ENCODE measurements around the gene PRR29.

Gene PRR29

DNA sequence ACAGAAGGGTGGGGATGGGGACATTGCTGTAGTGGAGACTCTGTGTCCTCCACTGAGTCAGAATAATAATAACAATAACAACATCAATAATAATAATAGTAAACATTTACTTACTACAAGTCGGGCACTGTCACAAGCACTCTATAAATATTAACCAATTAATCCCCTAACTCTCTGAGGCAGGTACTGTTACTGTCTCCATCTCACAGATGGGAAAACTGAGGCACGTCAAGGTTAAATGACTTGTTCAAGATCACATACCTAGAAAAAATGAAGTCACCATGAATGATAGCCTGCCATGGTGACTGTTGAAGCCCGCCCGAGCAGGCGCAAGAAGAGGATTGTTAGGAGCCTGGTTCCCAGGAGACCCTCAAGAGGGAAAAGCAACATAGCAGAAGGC, 10.2 kb downstream of the PRR29 start:
- TF ChIP-seq, protein P1, sequence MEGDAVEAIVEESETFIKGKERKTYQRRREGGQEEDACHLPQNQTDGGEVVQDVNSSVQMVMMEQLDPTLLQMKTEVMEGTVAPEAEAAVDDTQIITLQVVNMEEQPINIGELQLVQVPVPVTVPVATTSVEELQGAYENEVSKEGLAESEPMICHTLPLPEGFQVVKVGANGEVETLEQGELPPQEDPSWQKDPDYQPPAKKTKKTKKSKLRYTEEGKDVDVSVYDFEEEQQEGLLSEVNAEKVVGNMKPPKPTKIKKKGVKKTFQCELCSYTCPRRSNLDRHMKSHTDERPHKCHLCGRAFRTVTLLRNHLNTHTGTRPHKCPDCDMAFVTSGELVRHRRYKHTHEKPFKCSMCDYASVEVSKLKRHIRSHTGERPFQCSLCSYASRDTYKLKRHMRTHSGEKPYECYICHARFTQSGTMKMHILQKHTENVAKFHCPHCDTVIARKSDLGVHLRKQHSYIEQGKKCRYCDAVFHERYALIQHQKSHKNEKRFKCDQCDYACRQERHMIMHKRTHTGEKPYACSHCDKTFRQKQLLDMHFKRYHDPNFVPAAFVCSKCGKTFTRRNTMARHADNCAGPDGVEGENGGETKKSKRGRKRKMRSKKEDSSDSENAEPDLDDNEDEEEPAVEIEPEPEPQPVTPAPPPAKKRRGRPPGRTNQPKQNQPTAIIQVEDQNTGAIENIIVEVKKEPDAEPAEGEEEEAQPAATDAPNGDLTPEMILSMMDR (IDR thresholded peaks at IDR 0.05): no peak
- intact Hi-C loops (cut with DNase I; ENCODE audit: low total_unique reads): no loop called here
- DNase-seq: no peak

DNA sequence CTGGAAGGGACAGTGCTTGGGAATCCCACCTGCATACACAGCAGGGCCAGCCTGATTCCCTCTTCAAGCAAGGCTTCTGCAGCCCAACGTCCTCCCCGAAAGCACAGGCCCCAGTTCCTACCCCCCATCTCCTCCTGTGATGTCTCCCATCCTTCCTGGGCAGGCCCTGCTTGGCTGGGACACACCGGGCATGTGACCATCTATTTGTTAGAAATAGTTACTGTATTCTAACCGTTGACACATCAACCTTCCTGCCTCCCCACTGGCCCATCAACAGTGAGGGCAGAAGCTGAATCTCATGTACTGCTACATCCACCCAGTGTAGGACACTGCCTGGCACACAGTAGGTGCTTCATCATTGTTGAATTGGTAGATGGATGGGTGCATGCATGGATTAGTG, 10.7 kb downstream of the PRR29 start:
- Histone ChIP-seq H3K4me3 (no peak overlapping the region), H3K27ac (no peak overlapping the region), H3K4me1 (peaks cover 0 to 8% (median 0%) of the 10 kb centered on the region in 4 donors), H3K27me3 (peaks cover 0 to 17% of the 10 kb centered on the region in 2 donors), H3K36me3 (no peaks in the 10 kb centered on the region), H3K9me3 (no peaks in the 10 kb centered on the region)
- TF ChIP-seq, protein P1 (IDR thresholded peaks at IDR 0.05): no peak
- intact Hi-C loops (cut with DNase I; ENCODE audit: low total_unique reads): no loop called here
- no peak for DNase-seq

More for the DNA sequence above, 10.2 kb downstream of the PRR29 start:
- H3K27ac ChIP-seq: no peak overlapping the region
- H3K9me3 ChIP-seq: no peaks in the 10 kb centered on the region
- H3K36me3 ChIP-seq: no peaks in the 10 kb centered on the region
- H3K4me3 ChIP-seq: no peak overlapping the region
- H3K27me3 ChIP-seq: peaks cover 0 to 17% of the 10 kb centered on the region in 2 donors
- H3K4me1 ChIP-seq: peaks cover 0 to 8% (median 0%) of the 10 kb centered on the region in 4 donors

DNA sequence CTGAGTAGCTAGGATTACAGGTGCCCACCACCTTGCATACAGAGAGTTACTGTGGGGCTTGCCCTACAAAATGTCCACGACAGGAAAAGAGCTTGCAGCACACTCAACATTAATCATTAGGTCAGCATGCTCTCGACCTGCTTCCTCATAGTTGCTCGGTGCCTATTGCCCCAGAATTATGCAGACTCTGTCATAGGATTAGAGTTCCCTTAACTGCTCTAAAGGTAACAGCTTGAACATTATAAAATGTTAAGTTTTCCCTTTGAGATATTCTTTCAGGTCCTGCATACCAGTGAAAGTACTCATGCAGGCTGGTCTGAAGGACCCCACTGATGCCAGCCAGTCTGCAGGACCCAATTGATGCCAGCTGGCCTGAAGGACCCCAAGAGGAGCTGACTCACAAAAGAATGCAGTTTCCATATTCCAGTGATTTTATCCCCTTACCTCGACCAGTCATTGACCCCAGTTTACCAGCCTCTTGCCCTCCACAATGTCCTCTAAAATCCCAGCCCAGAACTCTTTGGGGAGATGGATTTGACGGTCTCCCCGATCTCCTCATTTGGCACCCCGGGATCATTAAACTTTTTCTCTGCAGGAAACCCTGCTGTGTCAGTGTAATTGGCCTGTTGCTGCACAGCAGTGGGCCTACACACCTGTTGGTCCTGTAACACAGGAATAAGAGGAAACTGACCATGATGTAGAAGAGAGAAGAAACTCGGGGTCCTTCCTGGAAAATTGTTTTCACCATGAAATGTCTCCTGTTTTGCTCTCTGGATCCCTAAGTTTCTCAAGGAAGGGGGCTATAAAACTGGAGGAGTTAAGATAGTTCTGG, 11.6 kb downstream of the PRR29 start:
- H3K4me1 ChIP-seq: peaks cover 0 to 8% (median 0%) of the 10 kb centered on the region in 4 donors
- no peak for DNase-seq
- H3K27ac ChIP-seq: no peak overlapping the region
- TF ChIP-seq, protein P1 (IDR thresholded peaks at IDR 0.05): no peak
- H3K27me3 ChIP-seq: peaks cover 0 to 17% of the 10 kb centered on the region in 2 donors
- H3K9me3 ChIP-seq: no peaks in the 10 kb centered on the region
- intact Hi-C loops (cut with DNase I; ENCODE audit: low total_unique reads): no loop called here
- no peak overlapping the region for H3K4me3 ChIP-seq
- H3K36me3 ChIP-seq: no peaks in the 10 kb centered on the region

DNA sequence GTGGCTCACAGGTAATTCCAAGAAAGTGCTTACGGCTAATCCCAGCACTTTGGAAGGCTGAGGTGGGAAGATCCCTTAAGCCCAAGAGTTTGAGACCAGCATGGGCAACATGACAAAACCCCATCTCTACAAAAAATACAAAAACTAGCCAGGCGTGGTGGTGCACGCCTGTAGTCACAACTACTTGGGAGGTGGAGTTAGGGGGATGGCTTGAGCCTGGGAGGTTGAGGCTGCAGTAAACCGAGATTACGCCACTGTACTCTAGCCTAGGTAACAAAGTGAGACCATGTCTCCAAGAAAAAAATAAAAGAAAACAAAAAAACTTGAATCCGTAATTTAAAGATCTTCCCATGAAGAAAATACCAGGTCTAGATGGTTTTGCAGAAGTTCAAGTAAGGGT, 17.3 kb downstream of the PRR29 start:
- no peaks in the 10 kb centered on the region for H3K4me1 ChIP-seq
- TF ChIP-seq, protein P1 (IDR thresholded peaks at IDR 0.05): no peak
- H3K36me3 ChIP-seq: no peaks in the 10 kb centered on the region
- intact Hi-C loops (cut with DNase I; ENCODE audit: low total_unique reads): no loop called here
- DNase-seq: no peak
- H3K4me3 ChIP-seq: no peak overlapping the region
- H3K27ac ChIP-seq: no peak overlapping the region
- H3K27me3 ChIP-seq: peaks cover 0 to 3% of the 10 kb centered on the region in 2 donors
- no peaks in the 10 kb centered on the region for H3K9me3 ChIP-seq

DNA sequence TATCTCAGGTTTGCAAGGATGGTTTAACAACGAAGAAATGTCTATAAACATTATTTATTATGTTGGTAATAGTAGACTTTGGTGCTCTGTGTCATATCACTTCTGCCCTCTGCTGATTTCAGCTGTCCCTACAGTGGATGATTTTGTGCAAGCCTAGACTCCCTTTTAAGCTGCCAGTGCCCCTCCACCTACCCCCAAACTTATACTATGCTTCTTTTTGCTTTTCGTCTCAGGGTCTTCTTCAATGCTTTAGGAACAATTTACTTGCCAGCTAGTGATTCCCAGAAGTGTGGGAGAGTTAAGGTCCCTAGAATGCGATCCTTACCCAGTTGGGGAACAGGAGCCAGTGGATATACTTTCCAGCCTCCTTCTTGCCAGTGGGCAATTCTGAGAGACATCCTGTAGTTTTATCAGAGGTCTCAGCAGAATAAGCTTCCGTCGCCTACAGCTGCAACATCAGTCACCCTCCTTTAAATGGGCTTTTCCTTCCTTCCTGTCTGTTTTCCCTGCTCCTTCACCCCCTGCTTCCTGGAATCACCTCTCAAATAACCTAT, 18.2 kb downstream of the PRR29 start:
- Histone ChIP-seq H3K4me3 (no peak overlapping the region), H3K27me3 (no peaks in the 10 kb centered on the region), H3K4me1 (no peaks in the 10 kb centered on the region), H3K27ac (no peak overlapping the region), H3K9me3 (no peaks in the 10 kb centered on the region), H3K36me3 (no peaks in the 10 kb centered on the region)
- TF ChIP-seq, protein P1 (IDR thresholded peaks at IDR 0.05): no peak
- no peak for DNase-seq
- intact Hi-C loops (cut with DNase I; ENCODE audit: low total_unique reads): no loop called here
